ENCODE data around the gene TMCC1.
"Not testable (repeated sequence)": the region's sequence is repeated elsewhere in the genome, so short reads cannot be mapped to it uniquely, and the experiment has no call there.

The TMCC1 gene

DNA sequence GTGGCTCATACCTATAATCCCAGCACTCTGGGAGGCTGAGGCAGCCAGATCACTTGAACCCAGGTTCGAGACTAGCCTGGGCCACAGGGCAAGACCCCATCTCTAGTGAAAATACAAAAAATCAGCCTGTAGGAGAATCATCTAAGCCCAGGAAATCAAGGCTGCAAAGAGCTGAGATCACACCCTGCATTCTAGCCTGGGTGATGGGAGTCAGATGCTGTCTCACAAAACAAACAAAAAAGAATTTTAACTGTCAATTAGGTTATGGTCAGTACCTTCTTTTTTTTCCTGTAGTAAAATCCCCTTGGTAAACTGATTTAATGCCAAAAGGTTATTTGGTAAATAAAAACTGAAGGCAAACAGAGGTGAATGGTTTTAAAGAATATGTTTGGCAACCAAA, 29.0 kb downstream of the TMCC1 start:
- Histone ChIP-seq H2BK5ac (ENCODE audit: low read depth, low read length, poor library complexity, severe bottlenecking) (no peak overlapping the region), H3K79me1 (replicated peaks; ENCODE audit: low read length, poor library complexity, severe bottlenecking) (peaks cover 13% of the 10 kb centered on the region), H3K4ac (ENCODE audit: low read depth in 1 of 2, low read length in 2 of 2) (no peak overlapping the region), H2BK15ac (ENCODE audit: low read depth, poor library complexity, severe bottlenecking) (no peak overlapping the region), H3K27me3 (ENCODE audit: control insufficient read depth in 1 of 2, insufficient read depth in 1 of 2, low read length in 2 of 2) (no peaks in the 10 kb centered on the region), H2BK12ac (ENCODE audit: low read length in 2 of 2) (no peak overlapping the region), H2BK120ac (ENCODE audit: low read depth, low read length) (no peak overlapping the region), H3K9ac (ENCODE audit: low read length) (no peak overlapping the region), H3K14ac (ENCODE audit: low read length in 2 of 2) (no peak overlapping the region), H3K4me2 (ENCODE audit: low read length, poor library complexity, severe bottlenecking) (no peak overlapping the region), H3K27ac (ENCODE audit: low read length, poor library complexity, severe bottlenecking) (no peak overlapping the region), H3K18ac (ENCODE audit: low read depth in 1 of 2, low read length in 2 of 2) (no peak overlapping the region), H3K9me3 (ENCODE audit: control insufficient read depth, low read length) (no peaks in the 10 kb centered on the region), H3K36me3 (ENCODE audit: control insufficient read depth in 1 of 2, insufficient read depth in 2 of 2, low read depth in 1 of 2, low read length in 2 of 2) (peaks cover 7 to 29% of the 10 kb centered on the region in 2 experiments), H3K4me3 (ENCODE audit: insufficient read depth in 1 of 2, low read depth in 1 of 2, low read length in 2 of 2) (no peak overlapping the region), H4K8ac (ENCODE audit: low read length) (no peak overlapping the region), H2AK5ac (ENCODE audit: low read length, severe bottlenecking) (no peak overlapping the region), H2AFZ (ENCODE audit: low read depth, low read length) (no peak overlapping the region), H3K23ac (ENCODE audit: low read length in 2 of 2) (no peak overlapping the region), H3K4me1 (ENCODE audit: control insufficient read depth, insufficient read depth, low read depth, low read length) (no peaks in the 10 kb centered on the region), H4K91ac (ENCODE audit: low read length) (no peak overlapping the region)
- DNase-seq = no peak
- WGBS = 96% methylated on average over 1 of the region's 1 CpG

DNA sequence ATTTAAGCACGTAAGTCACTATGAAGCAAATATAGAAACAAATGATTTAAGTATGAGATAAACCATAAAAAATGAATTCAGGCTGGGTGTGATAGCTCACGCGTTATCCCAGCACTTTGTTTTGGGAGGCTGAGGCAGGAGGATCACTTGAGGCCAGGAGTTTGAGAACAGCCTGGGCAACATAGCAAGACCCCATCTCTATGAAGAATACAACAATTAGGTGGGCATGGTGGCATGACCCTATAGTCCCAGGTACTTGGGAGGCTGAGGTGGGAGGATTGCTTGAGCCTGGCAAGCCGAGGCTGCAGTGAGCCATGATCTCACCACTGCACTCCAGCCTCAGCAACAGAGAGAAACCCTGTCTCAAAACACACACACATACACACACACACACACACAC, 34.2 kb downstream of the TMCC1 start:
- WGBS = 97% methylated on average over 3 of the region's 4 CpGs
- H2BK12ac ChIP-seq (ENCODE audit: low read length in 2 of 2) = no peak overlapping the region
- no peak overlapping the region for H3K4ac ChIP-seq (ENCODE audit: low read depth in 1 of 2, low read length in 2 of 2)
- H3K36me3 ChIP-seq (ENCODE audit: control insufficient read depth in 1 of 2, insufficient read depth in 2 of 2, low read depth in 1 of 2, low read length in 2 of 2) = peaks cover 3 to 11% of the 10 kb centered on the region in 2 experiments
- no peak overlapping the region for H3K14ac ChIP-seq (ENCODE audit: low read length in 2 of 2)
- H2BK15ac ChIP-seq (ENCODE audit: low read depth, poor library complexity, severe bottlenecking) = no peak overlapping the region
- H3K27me3 ChIP-seq (ENCODE audit: control insufficient read depth in 1 of 2, insufficient read depth in 1 of 2, low read length in 2 of 2) = no peaks in the 10 kb centered on the region
- no peak overlapping the region for H3K18ac ChIP-seq (ENCODE audit: low read depth in 1 of 2, low read length in 2 of 2)
- H2AK5ac ChIP-seq (ENCODE audit: low read length, severe bottlenecking) = no peak overlapping the region
- H3K9ac ChIP-seq (ENCODE audit: low read length) = no peak overlapping the region
- H3K4me1 ChIP-seq (ENCODE audit: control insufficient read depth, insufficient read depth, low read depth, low read length) = peaks cover 1% of the 10 kb centered on the region
- no peak for DNase-seq
- H2BK120ac ChIP-seq (ENCODE audit: low read depth, low read length) = no peak overlapping the region
- no peak overlapping the region for H4K8ac ChIP-seq (ENCODE audit: low read length)
- H3K4me3 ChIP-seq (ENCODE audit: insufficient read depth in 1 of 2, low read depth in 1 of 2, low read length in 2 of 2) = no peak overlapping the region
- H3K79me1 ChIP-seq (replicated peaks; ENCODE audit: low read length, poor library complexity, severe bottlenecking) = peaks cover 9% of the 10 kb centered on the region
- no peak overlapping the region for H3K23ac ChIP-seq (ENCODE audit: low read length in 2 of 2)
- no peak overlapping the region for H3K27ac ChIP-seq (ENCODE audit: low read length, poor library complexity, severe bottlenecking)
- no peak overlapping the region for H2AFZ ChIP-seq (ENCODE audit: low read depth, low read length)
- H3K9me3 ChIP-seq (ENCODE audit: control insufficient read depth, low read length) = no peaks in the 10 kb centered on the region
- H2BK5ac ChIP-seq (ENCODE audit: low read depth, low read length, poor library complexity, severe bottlenecking) = no peak overlapping the region
- H4K91ac ChIP-seq (ENCODE audit: low read length) = no peak overlapping the region
- H3K4me2 ChIP-seq (ENCODE audit: low read length, poor library complexity, severe bottlenecking) = no peak overlapping the region

DNA sequence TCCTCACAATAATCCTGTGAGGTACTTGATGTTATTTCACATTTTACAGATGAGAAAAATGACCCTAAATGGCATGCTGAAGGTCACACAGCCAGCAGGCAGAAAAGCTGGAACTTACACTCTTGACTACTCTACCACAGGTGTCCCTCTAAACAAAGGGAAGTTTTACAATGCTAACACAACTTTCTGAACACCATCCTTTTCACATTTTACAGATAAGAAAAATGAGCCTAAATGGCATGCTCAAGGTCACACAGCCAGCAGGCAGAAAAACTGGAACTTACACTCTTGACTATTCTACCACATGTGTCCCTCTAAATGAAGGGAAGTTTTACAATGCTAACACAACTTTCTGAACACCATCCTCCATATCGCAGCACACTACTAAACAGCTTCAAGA, 35.6 kb downstream of the TMCC1 start:
- Histone ChIP-seq H4K91ac (ENCODE audit: low read length) (no peak overlapping the region), H3K4me2 (ENCODE audit: low read length, poor library complexity, severe bottlenecking) (no peak overlapping the region), H3K14ac (ENCODE audit: low read length in 2 of 2) (no peak overlapping the region), H3K9ac (ENCODE audit: low read length) (no peak overlapping the region), H3K4ac (ENCODE audit: low read depth in 1 of 2, low read length in 2 of 2) (no peak overlapping the region), H3K79me1 (replicated peaks; ENCODE audit: low read length, poor library complexity, severe bottlenecking) (peaks cover 10% of the 10 kb centered on the region), H2BK120ac (ENCODE audit: low read depth, low read length) (no peak overlapping the region), H3K23ac (ENCODE audit: low read length in 2 of 2) (no peak overlapping the region), H3K27ac (ENCODE audit: low read length, poor library complexity, severe bottlenecking) (no peak overlapping the region), H2BK12ac (ENCODE audit: low read length in 2 of 2) (no peak overlapping the region), H3K4me3 (ENCODE audit: insufficient read depth in 1 of 2, low read depth in 1 of 2, low read length in 2 of 2) (no peak overlapping the region), H2BK5ac (ENCODE audit: low read depth, low read length, poor library complexity, severe bottlenecking) (no peak overlapping the region), H3K18ac (ENCODE audit: low read depth in 1 of 2, low read length in 2 of 2) (no peak overlapping the region), H3K27me3 (ENCODE audit: control insufficient read depth in 1 of 2, insufficient read depth in 1 of 2, low read length in 2 of 2) (no peaks in the 10 kb centered on the region), H2BK15ac (ENCODE audit: low read depth, poor library complexity, severe bottlenecking) (no peak overlapping the region), H3K9me3 (ENCODE audit: control insufficient read depth, low read length) (no peaks in the 10 kb centered on the region), H2AFZ (ENCODE audit: low read depth, low read length) (no peak overlapping the region), H3K4me1 (ENCODE audit: control insufficient read depth, insufficient read depth, low read depth, low read length) (peaks cover 1% of the 10 kb centered on the region), H2AK5ac (ENCODE audit: low read length, severe bottlenecking) (no peak overlapping the region), H4K8ac (ENCODE audit: low read length) (no peak overlapping the region), H3K36me3 (ENCODE audit: control insufficient read depth in 1 of 2, insufficient read depth in 2 of 2, low read depth in 1 of 2, low read length in 2 of 2) (peaks cover 3 to 11% of the 10 kb centered on the region in 2 experiments)
- 100% methylated on average over 1 of the region's 1 CpG for WGBS
- no peak for DNase-seq

DNA sequence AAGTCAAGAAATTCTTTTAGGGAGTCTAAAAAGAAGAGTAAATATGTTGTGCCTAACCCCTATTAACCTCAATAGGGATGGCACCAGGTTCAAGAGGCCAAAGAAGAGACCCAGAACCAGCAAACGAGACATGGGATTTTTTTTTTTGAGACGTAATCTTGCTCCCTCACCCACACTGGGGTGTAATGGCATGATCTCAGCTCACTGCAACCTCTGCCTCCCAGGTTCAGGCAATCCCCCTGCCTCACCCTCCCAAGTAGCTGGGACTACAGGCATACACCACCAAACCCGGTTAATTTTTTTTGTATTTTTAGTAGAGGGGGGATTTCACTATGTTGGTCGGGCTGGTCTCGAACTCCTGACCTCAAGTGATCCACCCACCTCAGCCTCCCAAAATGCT, 36.7 kb downstream of the TMCC1 start:
- H3K9ac ChIP-seq (ENCODE audit: low read length); H3K27me3 ChIP-seq (ENCODE audit: control insufficient read depth in 1 of 2, insufficient read depth in 1 of 2, low read length in 2 of 2); H3K23ac ChIP-seq (ENCODE audit: low read length in 2 of 2); H2BK15ac ChIP-seq (ENCODE audit: low read depth, poor library complexity, severe bottlenecking); H3K27ac ChIP-seq (ENCODE audit: low read length, poor library complexity, severe bottlenecking); H3K9me3 ChIP-seq (ENCODE audit: control insufficient read depth, low read length); H2BK5ac ChIP-seq (ENCODE audit: low read depth, low read length, poor library complexity, severe bottlenecking); H3K36me3 ChIP-seq (ENCODE audit: control insufficient read depth in 1 of 2, insufficient read depth in 2 of 2, low read depth in 1 of 2, low read length in 2 of 2); H2AFZ ChIP-seq (ENCODE audit: low read depth, low read length); H2BK12ac ChIP-seq (ENCODE audit: low read length in 2 of 2); H3K14ac ChIP-seq (ENCODE audit: low read length in 2 of 2); H3K4me1 ChIP-seq (ENCODE audit: control insufficient read depth, insufficient read depth, low read depth, low read length); H4K91ac ChIP-seq (ENCODE audit: low read length); H3K4ac ChIP-seq (ENCODE audit: low read depth in 1 of 2, low read length in 2 of 2); H3K4me3 ChIP-seq (ENCODE audit: insufficient read depth in 1 of 2, low read depth in 1 of 2, low read length in 2 of 2); H3K18ac ChIP-seq (ENCODE audit: low read depth in 1 of 2, low read length in 2 of 2); H4K8ac ChIP-seq (ENCODE audit: low read length); H2BK120ac ChIP-seq (ENCODE audit: low read depth, low read length); H2AK5ac ChIP-seq (ENCODE audit: low read length, severe bottlenecking); H3K4me2 ChIP-seq (ENCODE audit: low read length, poor library complexity, severe bottlenecking); DNase-seq: not testable (repeated sequence)
- WGBS = 65% methylated on average over 3 of the region's 5 CpGs
- peaks cover 16% of the 10 kb centered on the region for H3K79me1 ChIP-seq (replicated peaks; ENCODE audit: low read length, poor library complexity, severe bottlenecking)
